ENCODE measurements around the gene CPLX1.
"Not testable (repeated sequence)": the region's sequence is repeated elsewhere in the genome, so short reads cannot be mapped to it uniquely, and the experiment has no call there.

Gene CPLX1

GRCh38 chr4:790466-790820 lies 35.5 kb downstream of the CPLX1 start:
- no peak for DNase-seq

GRCh38 chr4:789571-790465 lies 36.1 kb downstream of the CPLX1 start:
- no peak for DNase-seq

GRCh38 chr4:788636-789297 lies 37.2 kb downstream of the CPLX1 start:
- DNase-seq = no peak

GRCh38 chr4:788006-788635 lies 37.8 kb downstream of the CPLX1 start:
- no peak for DNase-seq

- no peak for DNase-seq
These were observed 38.4 kb downstream of the CPLX1 start for GRCh38 chr4:787561-787981.

GRCh38 chr4:786861-787300 lies 39.0 kb downstream of the CPLX1 start:
- DNase-seq = no peak

GRCh38 chr4:786074-786741 lies 39.7 kb downstream of the CPLX1 start:
- no peak for DNase-seq

GRCh38 chr4:785332-786073 lies 40.4 kb downstream of the CPLX1 start:
- no peak for DNase-seq

GRCh38 chr4:784401-785331 lies 41.3 kb downstream of the CPLX1 start:
- no peak for DNase-seq

- DNase-seq = peak; percentile 98
These were observed 44.3 kb downstream of the CPLX1 start for GRCh38 chr4:781493-782216.

- no peak for DNase-seq
These were observed 45.0 kb downstream of the CPLX1 start for GRCh38 chr4:780716-781492.

GRCh38 chr4:780255-780654 lies 45.7 kb downstream of the CPLX1 start:
- DNase-seq = not testable (repeated sequence)

GRCh38 chr4:779555-779954 lies 46.4 kb downstream of the CPLX1 start:
- DNase-seq = no peak

GRCh38 chr4:777520-778262 lies 48.2 kb downstream of the CPLX1 start:
- no peak for DNase-seq

GRCh38 chr4:776743-777441 lies 49.0 kb downstream of the CPLX1 start:
- DNase-seq = no peak

- DNase-seq = not testable (repeated sequence)
These were observed 50.4 kb downstream of the CPLX1 start for GRCh38 chr4:775485-775884.

- DNase-seq = not testable (repeated sequence)
These were observed 51.4 kb downstream of the CPLX1 start for GRCh38 chr4:774419-775092.

- no peak for DNase-seq
These were observed 52.7 kb downstream of the CPLX1 start for GRCh38 chr4:773214-773613.

Measured in activated CD4-positive, alpha-beta T cell treated with anti-CD3 and anti-CD28 coated beads for 1 hour (primary cell).